Trophoblast cell (in vitro differentiated cells and primary cell): ENCODE measurements around the gene STEAP1.

ENCODE experiments used
- DNase-seq, 2 donors: peaks; one replicate each; pipeline ENCODE4 v3.0.0-alpha.2; 2016
- H2AFZ ChIP-seq: 2 replicates; pipeline ENCODE4 v1.6.1; 2013; ENCODE audit warnings: low read length, moderate library complexity, mild to moderate bottlenecking; ENCODE audit not compliant: insufficient read depth, poor library complexity
- H2AK5ac ChIP-seq: 2 replicates; pipeline ENCODE4 v1.6.1; 2013; ENCODE audit warnings: mild to moderate bottlenecking, low read length
- H2BK120ac ChIP-seq: 2 replicates; pipeline ENCODE4 v1.6.1; 2013; ENCODE audit warnings: low read length, mild to moderate bottlenecking, moderate library complexity; ENCODE audit not compliant: insufficient read depth, poor library complexity
- H2BK12ac ChIP-seq: 2 replicates; pipeline ENCODE4 v1.6.1; 2013; ENCODE audit warnings: mild to moderate bottlenecking, low read length, moderate library complexity
- H2BK5ac ChIP-seq: 2 replicates; pipeline ENCODE4 v1.6.1; 2013; ENCODE audit warnings: low read length, low read depth, moderate library complexity, mild to moderate bottlenecking; ENCODE audit not compliant: poor library complexity
- H3K14ac ChIP-seq: 2 replicates; pipeline ENCODE4 v1.6.1; 2013; ENCODE audit warnings: mild to moderate bottlenecking, low read length
- H3K18ac ChIP-seq: 2 replicates; pipeline ENCODE4 v1.6.1; 2013; ENCODE audit warnings: mild to moderate bottlenecking, low read length
- H3K23ac ChIP-seq: 2 replicates; pipeline ENCODE4 v1.6.1; 2013; ENCODE audit warnings: low read length
- H3K27ac ChIP-seq: 2 replicates; pipeline ENCODE4 v1.5.1; 2013; ENCODE audit warnings: low read depth, mild to moderate bottlenecking, inconsistent platforms, low read length, moderate library complexity
- H3K27me3 ChIP-seq: 2 replicates; pipeline ENCODE4 v1.6.1; 2013; ENCODE audit warnings: inconsistent platforms, mild to moderate bottlenecking, low read length, moderate library complexity; ENCODE audit not compliant: insufficient read depth
- H3K36me3 ChIP-seq, 2 experiments: 1 replicate in 1 of 2; 2 replicates in 1 of 2; pipeline ENCODE4 v1.6.1; 2013; ENCODE audit warnings: low read length in 2 of 2, mild to moderate bottlenecking in 2 of 2, moderate library complexity in 1 of 2; ENCODE audit not compliant: insufficient read depth in 2 of 2, control insufficient read depth in 1 of 2
- H3K4ac ChIP-seq: 2 replicates; pipeline ENCODE4 v1.6.1; 2013; ENCODE audit warnings: low read depth, mild to moderate bottlenecking, low read length, moderate library complexity
- H3K4me1 ChIP-seq, 2 experiments: 1 replicate in 1 of 2; 2 replicates in 1 of 2; pipeline ENCODE4 v1.6.1; 2013; ENCODE audit warnings: low read length in 2 of 2, mild to moderate bottlenecking in 2 of 2, moderate library complexity in 1 of 2; ENCODE audit not compliant: insufficient read depth in 2 of 2, control insufficient read depth in 1 of 2
- H3K4me2 ChIP-seq: 2 replicates; pipeline ENCODE4 v1.6.1; 2013; ENCODE audit warnings: inconsistent platforms, mild to moderate bottlenecking, low read length, moderate library complexity
- H3K4me3 ChIP-seq: 2 replicates; pipeline ENCODE4 v1.5.1; 2013; ENCODE audit warnings: mild to moderate bottlenecking, low read depth, low read length, inconsistent platforms
- H3K79me1 ChIP-seq: one replicate; pipeline ENCODE4 v1.6.1; 2013; ENCODE audit warnings: low read length
- H3K79me2 ChIP-seq: 2 replicates; pipeline ENCODE4 v1.6.1; 2013; ENCODE audit warnings: low read length, mild to moderate bottlenecking; ENCODE audit not compliant: control insufficient read depth, insufficient read depth, poor library complexity
- H3K9ac ChIP-seq: 2 replicates; pipeline ENCODE4 v1.6.1; 2013; ENCODE audit warnings: mild to moderate bottlenecking, low read length
- H3K9me3 ChIP-seq: 2 replicates; pipeline ENCODE4 v1.6.1; 2013; ENCODE audit warnings: low read depth, mild to moderate bottlenecking, control low read depth, inconsistent platforms, low read length; ENCODE audit not compliant: insufficient read depth
- H4K12ac ChIP-seq: 2 replicates; pipeline ENCODE4 v1.6.1; 2013; ENCODE audit warnings: low read depth, mild to moderate bottlenecking, low read length, moderate library complexity
- H4K8ac ChIP-seq: 2 replicates; pipeline ENCODE4 v1.6.1; 2013; ENCODE audit warnings: low read depth, mild to moderate bottlenecking, low read length, moderate library complexity
- H4K91ac ChIP-seq: one replicate; pipeline ENCODE4 v1.6.1; 2013; ENCODE audit warnings: low read depth, mild to moderate bottlenecking, low read length, moderate library complexity
- WGBS: extraction: QIAGEN DNeasy Blood & Tissue Kit; methylation state at CpG from one replicate; pipeline ENCODE4 v1.1.7; 2013; ENCODE audit warnings: missing lambda C conversion rate; ENCODE audit not compliant: insufficient read length, insufficient coverage; ENCODE audit errors: extremely low coverage; 5-methylcytosine and 5-hydroxymethylcytosine counted together

The STEAP1 gene

DNA sequence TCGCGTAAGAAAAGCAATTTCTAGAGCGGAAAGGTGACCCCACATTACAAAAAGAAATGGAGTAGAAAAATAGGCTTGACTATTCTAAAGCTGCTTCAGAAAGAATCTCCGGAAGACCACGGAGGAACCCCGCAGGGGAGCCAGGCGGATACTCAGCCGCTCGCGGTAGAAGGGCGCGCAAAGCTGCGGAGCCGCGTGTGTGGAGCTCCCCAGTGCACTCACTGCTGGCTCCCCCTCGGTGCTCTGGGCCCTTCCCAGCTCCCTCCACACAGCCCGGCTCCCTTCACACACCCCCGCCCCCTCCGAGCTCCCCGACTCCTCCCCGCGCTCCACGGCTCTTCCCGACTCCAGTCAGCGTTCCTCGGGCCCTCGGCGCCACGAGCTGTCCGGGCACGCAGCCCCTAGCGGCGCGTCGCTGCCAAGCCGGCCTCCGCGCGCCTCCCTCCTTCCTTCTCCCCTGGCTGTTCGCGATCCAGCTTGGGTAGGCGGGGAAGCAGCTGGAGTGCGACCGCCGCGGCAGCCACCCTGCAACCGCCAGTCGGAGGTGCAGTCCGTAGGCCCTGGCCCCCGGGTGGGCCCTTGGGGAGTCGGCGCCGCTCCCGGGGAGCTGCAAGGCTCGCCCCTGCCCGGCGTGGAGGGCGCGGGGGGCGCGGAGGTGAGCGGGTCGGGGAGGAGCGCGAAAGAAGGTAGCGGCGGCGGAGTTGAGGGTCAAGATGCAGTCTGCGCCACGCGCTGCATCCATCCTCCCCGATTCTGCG is 57.3 kb downstream of the STEAP1 start, which contains the start of gene STEAP2:
STEAP2 (plus strand) TSS at position 350 of the 758 bp plus-strand sequence. CDS start 13,343 bp downstream, outside the sequence.
- Histone ChIP-seq H3K79me1 (peaks cover 3% of the 10 kb centered on the region), H2BK120ac (no peak within 1 kb of the TSS), H3K23ac (no peak within 1 kb of the TSS), H3K14ac (no peak within 1 kb of the TSS), H3K79me2 (no peaks in the 10 kb centered on the region), H3K36me3 (no peaks in the 10 kb centered on the region), H4K8ac (no peak within 1 kb of the TSS), H3K4me3 (peak within 1 kb of the TSS; percentile 81), H3K4me2 (peak within 1 kb of the TSS; percentile 74), H3K4me1 (peaks cover 2 to 3% of the 10 kb centered on the region in 2 experiments), H3K9me3 (no peaks in the 10 kb centered on the region), H2BK5ac (no peak within 1 kb of the TSS), H2AFZ (peak within 1 kb of the TSS; percentile 83), H3K27ac (no peak within 1 kb of the TSS), H3K9ac (peak within 1 kb of the TSS; percentile 60), H2AK5ac (no peak within 1 kb of the TSS), H3K27me3 (no peaks in the 10 kb centered on the region), H4K91ac (no peak within 1 kb of the TSS), H4K12ac (no peak within 1 kb of the TSS), H3K18ac (peak within 1 kb of the TSS; percentile 53), H3K4ac (no peak within 1 kb of the TSS), H2BK12ac (no peak within 1 kb of the TSS)
- WGBS, result no CpG with 5 or more reads among the region's 73 CpGs
- DNase-seq, result peak; percentile 9 to 52

DNA sequence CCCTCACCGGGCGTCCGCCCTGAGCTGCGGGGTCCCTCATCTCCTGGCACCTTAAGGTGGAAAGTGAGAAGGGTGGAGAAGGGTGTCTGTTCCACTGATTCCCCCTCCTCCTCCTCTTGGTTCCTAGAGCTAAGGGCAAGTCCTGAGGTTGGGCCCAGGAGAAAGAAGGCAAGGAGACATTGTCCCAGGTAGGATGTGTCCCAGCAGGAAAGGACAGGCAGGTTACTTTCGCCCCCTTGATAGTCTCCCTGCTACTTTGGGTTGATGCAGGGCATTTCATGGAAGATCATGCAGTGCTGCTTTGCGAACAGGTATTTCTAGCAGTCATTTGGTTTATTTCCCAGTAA is 57.9 kb downstream of the STEAP1 start:
- Histone ChIP-seq H3K4me1 (peaks cover 2 to 3% of the 10 kb centered on the region in 2 experiments), H3K79me2 (no peaks in the 10 kb centered on the region), H3K4me3 (peak overlapping the region; percentile 81), H4K12ac (no peak overlapping the region), H3K79me1 (peaks cover 3% of the 10 kb centered on the region), H3K18ac (no peak overlapping the region), H3K36me3 (no peaks in the 10 kb centered on the region), H2AFZ (peak overlapping the region; percentile 47), H3K9ac (no peak overlapping the region), H3K27ac (no peak overlapping the region), H4K91ac (no peak overlapping the region), H3K4ac (no peak overlapping the region), H3K23ac (no peak overlapping the region), H3K4me2 (peak overlapping the region; percentile 74), H3K27me3 (no peaks in the 10 kb centered on the region), H2BK5ac (no peak overlapping the region), H2BK12ac (no peak overlapping the region), H2AK5ac (no peak overlapping the region), H4K8ac (no peak overlapping the region), H2BK120ac (no peak overlapping the region), H3K14ac (no peak overlapping the region), H3K9me3 (no peaks in the 10 kb centered on the region)
- no CpG with 5 or more reads among the region's 6 CpGs for WGBS
- DNase-seq, result no peak

DNA sequence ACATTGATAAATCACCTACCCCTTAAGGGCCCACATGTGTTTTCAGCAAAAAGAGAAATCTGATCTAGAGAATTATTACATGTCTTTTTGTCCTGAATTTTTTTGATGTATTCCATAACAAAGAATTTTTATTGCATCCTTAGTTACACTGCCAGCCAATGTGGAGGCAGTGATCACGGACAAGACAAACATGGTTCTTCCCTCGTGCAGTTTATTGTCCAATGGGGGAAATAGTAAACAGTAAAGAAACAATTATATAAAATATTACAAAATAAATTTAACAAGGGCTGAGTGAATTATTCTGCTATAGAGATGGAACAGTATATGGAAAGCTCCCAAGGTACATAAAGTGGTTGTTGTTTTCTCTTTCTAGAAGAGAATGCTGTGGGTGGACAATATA is 59.3 kb downstream of the STEAP1 start:
- Histone ChIP-seq H2BK120ac (no peak overlapping the region), H2AK5ac (no peak overlapping the region), H3K14ac (no peak overlapping the region), H3K36me3 (no peaks in the 10 kb centered on the region), H2BK5ac (no peak overlapping the region), H2BK12ac (no peak overlapping the region), H3K4ac (no peak overlapping the region), H2AFZ (no peak overlapping the region), H3K23ac (no peak overlapping the region), H3K9ac (no peak overlapping the region), H3K4me2 (no peak overlapping the region), H3K4me1 (peaks cover 2 to 3% of the 10 kb centered on the region in 2 experiments), H3K79me2 (no peaks in the 10 kb centered on the region), H4K12ac (no peak overlapping the region), H4K91ac (no peak overlapping the region), H3K18ac (no peak overlapping the region), H3K27me3 (no peaks in the 10 kb centered on the region), H4K8ac (no peak overlapping the region), H3K27ac (no peak overlapping the region), H3K79me1 (peaks cover 3% of the 10 kb centered on the region), H3K4me3 (no peak overlapping the region), H3K9me3 (no peaks in the 10 kb centered on the region)
- no CpG with 5 or more reads among the region's 2 CpGs for WGBS
- DNase-seq, result no peak
